ENCODE data around the gene ME3. TPM values are rescaled to one million over a fixed set of nuclear protein-coding genes. Genes with fewer than 3 reads are reported as not detected.

The ME3 gene
- total RNA-seq, 6 experiments from 2014 or later: 1.9 to 8.5 (median 4.6) TPM

- Histone ChIP-seq H3K9me3 (no peaks in the 10 kb centered on the region), H3K36me3 (no peaks in the 10 kb centered on the region), H3K27me3 (no peaks in the 10 kb centered on the region), H3K4me3 (no peak overlapping the region), H3K27ac (no peak overlapping the region), H3K4me1 (peaks cover 0 to 15% (median 2%) of the 10 kb centered on the region in 4 donors)
- no peak for ATAC-seq
- 70% methylated on average over 3 of the region's 3 CpGs for WGBS (ENCODE audit: insufficient coverage, low coverage, low lambda C conversion rate, missing lambda C conversion rate)
- TF ChIP-seq POLR2A (IDR thresholded peaks at IDR 0.05) (no peak), CTCF (IDR thresholded peaks at IDR 0.05) (no peak)
- intact Hi-C loops (cut with DNase I): no loop called here
- no peak for DNase-seq
These were observed 171.8 kb downstream of the ME3 start for GRCh38 chr11:86500500-86501140.

GRCh38 chr11:86499723-86500129, 172.7 kb downstream of the ME3 start:
- Histone ChIP-seq H3K27ac (peak overlapping the region in 1 of 3 donors; percentile 5), H3K9me3 (no peaks in the 10 kb centered on the region), H3K4me1 (peaks cover 0 to 15% (median 2%) of the 10 kb centered on the region in 4 donors), H3K27me3 (no peaks in the 10 kb centered on the region), H3K4me3 (no peak overlapping the region), H3K36me3 (no peaks in the 10 kb centered on the region)
- TF ChIP-seq POLR2A (IDR thresholded peaks at IDR 0.05): no peak
- no peak for TF ChIP-seq CTCF (IDR thresholded peaks at IDR 0.05)
- ATAC-seq (peak; percentile 74 to 91 (median 82)), DNase-seq (peak; percentile 49 to 67 (median 52))
- WGBS (ENCODE audit: insufficient coverage, low coverage, low lambda C conversion rate, missing lambda C conversion rate): 40% methylated on average over 4 of the region's 4 CpGs
- intact Hi-C loops (cut with DNase I): no loop called here

- DNase-seq: no peak
- ATAC-seq: peak in 1 of 4 donors; percentile 13
- Histone ChIP-seq H3K4me3 (no peak overlapping the region), H3K36me3 (no peaks in the 10 kb centered on the region), H3K27me3 (no peaks in the 10 kb centered on the region), H3K9me3 (no peaks in the 10 kb centered on the region), H3K27ac (no peak overlapping the region), H3K4me1 (peaks cover 0 to 15% (median 2%) of the 10 kb centered on the region in 4 donors)
- intact Hi-C loops (cut with DNase I): no loop called here
- TF ChIP-seq CTCF (IDR thresholded peaks at IDR 0.05) (no peak), POLR2A (IDR thresholded peaks at IDR 0.05) (no peak)
- WGBS (ENCODE audit: insufficient coverage, low coverage, low lambda C conversion rate, missing lambda C conversion rate): 86% methylated on average over 1 of the region's 10 CpGs
These were observed 174.6 kb downstream of the ME3 start for GRCh38 chr11:86497836-86498235.

- no peak for TF ChIP-seq CTCF (IDR thresholded peaks at IDR 0.05)
- no peak for TF ChIP-seq POLR2A (IDR thresholded peaks at IDR 0.05)
- Histone ChIP-seq H3K36me3 (no peaks in the 10 kb centered on the region), H3K9me3 (no peaks in the 10 kb centered on the region), H3K4me3 (no peak overlapping the region), H3K4me1 (peaks cover 0 to 15% (median 2%) of the 10 kb centered on the region in 4 donors), H3K27me3 (no peaks in the 10 kb centered on the region), H3K27ac (no peak overlapping the region)
- WGBS (ENCODE audit: insufficient coverage, low coverage, low lambda C conversion rate, missing lambda C conversion rate): 100% methylated on average over 1 of the region's 2 CpGs
- intact Hi-C loops (cut with DNase I): no loop called here
- ATAC-seq (no peak), DNase-seq (no peak)
These were observed 175.1 kb downstream of the ME3 start for GRCh38 chr11:86497310-86497709.

Measured in right lobe of liver (tissue), 6 donors.